OCI-LY3 (cell line): ENCODE data around the gene EPB41L4A.

Source experiments
- H2AFZ ChIP-seq: fragments of 200-600, 300-600 bp; shearing (Covaris generic); 2 replicates; pipeline ENCODE4 v1.6.0; 2014; ENCODE audit warnings: antibody characterized with exemption, low read depth, low read length
- H3K27ac ChIP-seq: fragments of 200-600, 300-600 bp; sonication (generic); 2 replicates; pipeline ENCODE4 v1.5.1; 2014; ENCODE audit warnings: mild to moderate bottlenecking, low read length, moderate library complexity, mixed read lengths
- H3K27me3 ChIP-seq: fragments of 200-600, 300-600 bp; sonication (generic); 2 replicates; pipeline ENCODE4 v1.6.1; 2014; ENCODE audit warnings: low read depth, low read length, mixed read lengths
- H3K36me3 ChIP-seq: fragments of 200-600, 300-600 bp; sonication (generic); replicated peaks from 2 replicates; pipeline ENCODE3; 2014; ENCODE audit warnings: low read depth, low read length, mixed read lengths
- H3K4me1 ChIP-seq: fragments of 300-600, 200-600 bp; sonication (generic); 2 replicates; pipeline ENCODE4 v1.6.1; 2014; ENCODE audit warnings: low read length, mixed read lengths
- H3K4me2 ChIP-seq: fragments of 200-600, 300-600 bp; sonication (generic); 2 replicates; pipeline ENCODE4 v1.6.1; 2014; ENCODE audit warnings: low read length, mixed read lengths
- H3K4me3 ChIP-seq: fragments of 300-600, 200-600 bp; sonication (generic); 2 replicates; pipeline ENCODE4 v1.5.1; 2014; ENCODE audit warnings: antibody characterized with exemption, mild to moderate bottlenecking, low read length, moderate library complexity
- H3K79me2 ChIP-seq: fragments of 300-600, 200-600 bp; shearing (Covaris generic); 2 replicates; pipeline ENCODE4 v1.6.1; 2014; ENCODE audit warnings: mild to moderate bottlenecking, low read length, mixed read lengths
- H3K9ac ChIP-seq: fragments of 300-600, 200-600 bp; shearing (Covaris generic); 2 replicates; pipeline ENCODE4 v1.6.0; 2014; ENCODE audit warnings: mild to moderate bottlenecking, low read length, moderate library complexity
- H3K9me3 ChIP-seq: fragments of 200-600, 300-600 bp; shearing (Covaris generic); 2 replicates; pipeline ENCODE4 v1.6.1; 2014; ENCODE audit warnings: low read length, mixed read lengths; ENCODE audit not compliant: insufficient read depth
- H4K20me1 ChIP-seq: fragments of 200-600, 300-600 bp; sonication (generic); 2 replicates; pipeline ENCODE4 v1.6.1; 2016; ENCODE audit warnings: low read length, mixed read lengths; ENCODE audit not compliant: insufficient read depth
- CTCF ChIP-seq: fragments of 200-600, 300-600 bp; sonication (generic); IDR thresholded peaks from 2 replicates; pipeline ENCODE4 v1.5.1; 2014; ENCODE audit warnings: antibody characterized with exemption, low read length, low read depth
- EZH2phosphoT487 ChIP-seq: fragments of 200-600 bp; shearing (Covaris generic); IDR thresholded peaks from 2 replicates; pipeline ENCODE4 v1.6.1; 2018; ENCODE audit warnings: antibody characterized with exemption, mixed run types, low read depth

EPB41L4A gene

GRCh38 chr5:112263469-112263868, 155.6 kb downstream of the EPB41L4A start:
- TF ChIP-seq EZH2phosphoT487 (no peak), CTCF (no peak)
- Histone ChIP-seq H4K20me1 (no peaks in the 10 kb centered on the region), H3K27me3 (no peaks in the 10 kb centered on the region), H3K79me2 (no peaks in the 10 kb centered on the region), H3K36me3 (no peaks in the 10 kb centered on the region), H3K4me1 (no peaks in the 10 kb centered on the region), H3K9ac (no peak overlapping the region), H2AFZ (no peak overlapping the region), H3K9me3 (no peaks in the 10 kb centered on the region), H3K4me2 (no peak overlapping the region), H3K4me3 (no peak overlapping the region), H3K27ac (no peak overlapping the region)

GRCh38 chr5:112258571-112258970, 160.5 kb downstream of the EPB41L4A start:
- H3K27me3 ChIP-seq = no peaks in the 10 kb centered on the region

GRCh38 chr5:112257976-112258375, 161.1 kb downstream of the EPB41L4A start:
- Histone ChIP-seq H3K4me3 (no peak overlapping the region), H3K4me1 (peaks cover 9% of the 10 kb centered on the region), H3K4me2 (no peak overlapping the region), H3K9ac (no peak overlapping the region), H3K27ac (no peak overlapping the region), H4K20me1 (no peaks in the 10 kb centered on the region), H3K79me2 (no peaks in the 10 kb centered on the region), H3K27me3 (no peaks in the 10 kb centered on the region), H3K36me3 (no peaks in the 10 kb centered on the region), H2AFZ (no peak overlapping the region), H3K9me3 (no peaks in the 10 kb centered on the region)
- no peak for TF ChIP-seq CTCF
- no peak for TF ChIP-seq EZH2phosphoT487

More at GRCh38 chr5:112258571-112258970, 160.5 kb downstream of the EPB41L4A start:
- Histone ChIP-seq H3K4me3 (no peak overlapping the region), H3K36me3 (no peaks in the 10 kb centered on the region), H3K27ac (no peak overlapping the region), H3K9ac (no peak overlapping the region), H3K79me2 (no peaks in the 10 kb centered on the region), H3K4me1 (peaks cover 3% of the 10 kb centered on the region; the same call in 1 of the 2 replicates), H2AFZ (no peak overlapping the region), H3K4me2 (no peak overlapping the region), H4K20me1 (no peaks in the 10 kb centered on the region), H3K9me3 (no peaks in the 10 kb centered on the region)
- TF ChIP-seq EZH2phosphoT487 (no peak), CTCF (no peak)

GRCh38 chr5:112257005-112257404, 162.1 kb downstream of the EPB41L4A start:
- Histone ChIP-seq H2AFZ (no peak overlapping the region), H3K4me2 (no peak overlapping the region), H3K27me3 (no peaks in the 10 kb centered on the region), H3K9ac (no peak overlapping the region), H3K79me2 (no peaks in the 10 kb centered on the region), H3K4me1 (peaks cover 12% of the 10 kb centered on the region), H3K9me3 (no peaks in the 10 kb centered on the region), H3K36me3 (no peaks in the 10 kb centered on the region), H3K27ac (no peak overlapping the region), H4K20me1 (no peaks in the 10 kb centered on the region), H3K4me3 (no peak overlapping the region)
- TF ChIP-seq EZH2phosphoT487 (no peak), CTCF (no peak)
